ENCODE measurements around the gene TAPBPL.
"Not testable (repeated sequence)": the region's sequence is repeated elsewhere in the genome, so short reads cannot be mapped to it uniquely, and the experiment has no call there.

Gene TAPBPL

GRCh38 chr12:6470375-6471163, 18.7 kb downstream of the TAPBPL start, which contains the start of gene VAMP1:
Gene VAMP1 (minus strand): TSS chr12:6470677. CDS start chr12:6470531, 146 bp downstream.
- peaks cover 3% of the 10 kb centered on the region; the same call in 1 of the 2 replicates for H3F3A ChIP-seq (ENCODE audit: low read depth)
- H3K4me3 ChIP-seq (ENCODE audit: low read length, poor library complexity, severe bottlenecking), result peak within 1 kb of the TSS; percentile 97
- H3K9me3 ChIP-seq (ENCODE audit: insufficient read depth, low read depth, low read length), result no peaks in the 10 kb centered on the region
- peak within 1 kb of the TSS; percentile 94 for H3K4me2 ChIP-seq (ENCODE audit: low read depth, low read length, poor library complexity, severe bottlenecking)
- no peaks in the 10 kb centered on the region for H3K27me3 ChIP-seq (ENCODE audit: insufficient read depth, low read length, poor library complexity, severe bottlenecking)
- peak within 1 kb of the TSS; percentile 93 for H3K9ac ChIP-seq (ENCODE audit: low read depth, low read length, poor library complexity, severe bottlenecking)
- peaks cover 36% of the 10 kb centered on the region for H3K79me2 ChIP-seq (ENCODE audit: insufficient read depth, low read length)
- TF ChIP-seq CTCF (conservative IDR thresholded peaks at IDR 0.05; ENCODE audit: low read length) (no peak), EZH2phosphoT487 (IDR thresholded peaks at IDR 0.05; ENCODE audit: borderline replicate concordance) (no peak)
- peaks cover 33% of the 10 kb centered on the region for H3K4me1 ChIP-seq (ENCODE audit: insufficient read depth, low read length, poor library complexity, severe bottlenecking)
- H2AFZ ChIP-seq (ENCODE audit: low read length), result peak within 1 kb of the TSS; percentile 77
- no peaks in the 10 kb centered on the region for H3K36me3 ChIP-seq (ENCODE audit: insufficient read depth, low read length)
- peaks cover 14% of the 10 kb centered on the region for H4K20me1 ChIP-seq (ENCODE audit: insufficient read depth, low read length, poor library complexity, severe bottlenecking)
- H3K9me2 ChIP-seq (replicated peaks; ENCODE audit: low read depth, low read length), result no peaks in the 10 kb centered on the region

GRCh38 chr12:6471989-6472360, 20.1 kb downstream of the TAPBPL start:
- no peak overlapping the region for H3K9ac ChIP-seq (ENCODE audit: low read depth, low read length, poor library complexity, severe bottlenecking)
- no peak for TF ChIP-seq CTCF (conservative IDR thresholded peaks at IDR 0.05; ENCODE audit: low read length)
- TF ChIP-seq EZH2phosphoT487 (IDR thresholded peaks at IDR 0.05; ENCODE audit: borderline replicate concordance), result no peak

GRCh38 chr12:6472491-6472890, 20.6 kb downstream of the TAPBPL start:
- Histone ChIP-seq H3F3A (ENCODE audit: low read depth) (peaks cover 3% of the 10 kb centered on the region; the same call in 1 of the 2 replicates), H2AFZ (ENCODE audit: low read length) (no peak overlapping the region), H3K9me3 (ENCODE audit: insufficient read depth, low read depth, low read length) (no peaks in the 10 kb centered on the region), H3K79me2 (ENCODE audit: insufficient read depth, low read length) (peaks cover 29% of the 10 kb centered on the region), H3K9ac (ENCODE audit: low read depth, low read length, poor library complexity, severe bottlenecking) (no peak overlapping the region), H3K4me1 (ENCODE audit: insufficient read depth, low read length, poor library complexity, severe bottlenecking) (peaks cover 33% of the 10 kb centered on the region), H3K36me3 (ENCODE audit: insufficient read depth, low read length) (no peaks in the 10 kb centered on the region), H3K9me2 (replicated peaks; ENCODE audit: low read depth, low read length) (no peaks in the 10 kb centered on the region), H3K4me2 (ENCODE audit: low read depth, low read length, poor library complexity, severe bottlenecking) (no peak overlapping the region), H3K4me3 (ENCODE audit: low read length, poor library complexity, severe bottlenecking) (no peak overlapping the region), H3K27me3 (ENCODE audit: insufficient read depth, low read length, poor library complexity, severe bottlenecking) (no peaks in the 10 kb centered on the region), H4K20me1 (ENCODE audit: insufficient read depth, low read length, poor library complexity, severe bottlenecking) (peaks cover 14% of the 10 kb centered on the region)
- TF ChIP-seq CTCF (conservative IDR thresholded peaks at IDR 0.05; ENCODE audit: low read length) (no peak), EZH2phosphoT487 (IDR thresholded peaks at IDR 0.05; ENCODE audit: borderline replicate concordance) (no peak)

More at GRCh38 chr12:6471989-6472360, 20.1 kb downstream of the TAPBPL start:
- H3K4me3 ChIP-seq (ENCODE audit: low read length, poor library complexity, severe bottlenecking), result no peak overlapping the region
- H3K36me3 ChIP-seq (ENCODE audit: insufficient read depth, low read length), result no peaks in the 10 kb centered on the region
- peaks cover 31% of the 10 kb centered on the region for H3K79me2 ChIP-seq (ENCODE audit: insufficient read depth, low read length)
- no peaks in the 10 kb centered on the region for H3K9me3 ChIP-seq (ENCODE audit: insufficient read depth, low read depth, low read length)
- peaks cover 33% of the 10 kb centered on the region for H3K4me1 ChIP-seq (ENCODE audit: insufficient read depth, low read length, poor library complexity, severe bottlenecking)
- no peaks in the 10 kb centered on the region for H3K9me2 ChIP-seq (replicated peaks; ENCODE audit: low read depth, low read length)
- H4K20me1 ChIP-seq (ENCODE audit: insufficient read depth, low read length, poor library complexity, severe bottlenecking), result peaks cover 14% of the 10 kb centered on the region
- peaks cover 3% of the 10 kb centered on the region; the same call in 1 of the 2 replicates for H3F3A ChIP-seq (ENCODE audit: low read depth)
- H2AFZ ChIP-seq (ENCODE audit: low read length), result no peak overlapping the region
- H3K4me2 ChIP-seq (ENCODE audit: low read depth, low read length, poor library complexity, severe bottlenecking), result no peak overlapping the region
- H3K27me3 ChIP-seq (ENCODE audit: insufficient read depth, low read length, poor library complexity, severe bottlenecking), result no peaks in the 10 kb centered on the region

- not testable (repeated sequence) for H3F3A ChIP-seq (ENCODE audit: low read depth); H3K9me2 ChIP-seq (replicated peaks; ENCODE audit: low read depth, low read length); H3K4me2 ChIP-seq (ENCODE audit: low read depth, low read length, poor library complexity, severe bottlenecking); H3K9me3 ChIP-seq (ENCODE audit: insufficient read depth, low read depth, low read length); H3K27me3 ChIP-seq (ENCODE audit: insufficient read depth, low read length, poor library complexity, severe bottlenecking); H3K9ac ChIP-seq (ENCODE audit: low read depth, low read length, poor library complexity, severe bottlenecking); H2AFZ ChIP-seq (ENCODE audit: low read length); H4K20me1 ChIP-seq (ENCODE audit: insufficient read depth, low read length, poor library complexity, severe bottlenecking); H3K79me2 ChIP-seq (ENCODE audit: insufficient read depth, low read length); H3K36me3 ChIP-seq (ENCODE audit: insufficient read depth, low read length); H3K4me3 ChIP-seq (ENCODE audit: low read length, poor library complexity, severe bottlenecking)
- peaks cover 11% of the 10 kb centered on the region for H3K4me1 ChIP-seq (ENCODE audit: insufficient read depth, low read length, poor library complexity, severe bottlenecking)
Measured at GRCh38 chr12:6475233-6475975, 23.6 kb downstream of the TAPBPL start.
